Sigmoid colon (tissue), 3 donors: ENCODE data around the gene RBM26.

Source experiments
- POLR2A ChIP-seq, 2 donors: fragments of 450-650 bp; IDR thresholded peaks; one replicate each; pipeline ENCODE4 v1.6.1; 2016; ENCODE audit warnings: antibody characterized with exemption in 2 of 2, mild to moderate bottlenecking in 2 of 2, moderate library complexity in 2 of 2
- TF ChIP-seq, protein P1 (sequence below), 4 experiments: fragments of 450-650 bp in 3 of 4; fragments of 200-600 bp in 1 of 4; IDR thresholded peaks; one replicate each; pipeline ENCODE4 v1.5.1; 2016 to 2019; ENCODE audit warnings: antibody characterized with exemption in 4 of 4, mild to moderate bottlenecking in 3 of 4, moderate library complexity in 2 of 4

DNA sequence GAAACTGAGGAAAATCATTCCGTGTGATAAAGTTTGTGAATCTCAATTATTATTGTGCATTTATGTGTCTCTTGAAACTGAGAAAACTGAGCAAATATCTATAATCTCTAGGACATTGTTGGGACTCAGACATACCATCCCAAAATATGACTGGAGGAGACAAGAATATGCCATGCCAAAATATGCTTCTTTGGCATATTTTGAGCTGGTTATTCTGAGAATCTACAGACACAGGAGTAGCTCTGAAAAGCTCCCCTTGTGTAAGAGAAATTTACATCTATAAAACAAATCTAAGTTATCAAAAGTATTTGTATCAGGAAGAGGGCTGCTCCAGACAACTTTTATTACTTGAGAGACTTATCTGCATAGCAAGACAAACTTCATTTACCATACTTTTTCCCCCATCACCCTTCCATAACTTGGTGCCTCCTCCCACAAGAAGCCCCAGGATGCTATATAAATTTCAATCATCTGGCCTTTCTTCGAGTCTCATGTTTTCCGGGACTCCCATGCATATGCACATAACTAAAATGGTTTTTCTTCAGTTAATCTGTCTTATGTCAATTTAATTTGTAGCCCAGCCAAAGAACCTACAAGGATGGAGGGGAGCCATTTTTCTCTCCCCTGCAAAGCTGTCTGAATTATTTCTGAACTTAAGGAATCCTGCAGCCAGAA, 46.3 kb upstream of the RBM26 start:
- TF ChIP-seq, protein P1, sequence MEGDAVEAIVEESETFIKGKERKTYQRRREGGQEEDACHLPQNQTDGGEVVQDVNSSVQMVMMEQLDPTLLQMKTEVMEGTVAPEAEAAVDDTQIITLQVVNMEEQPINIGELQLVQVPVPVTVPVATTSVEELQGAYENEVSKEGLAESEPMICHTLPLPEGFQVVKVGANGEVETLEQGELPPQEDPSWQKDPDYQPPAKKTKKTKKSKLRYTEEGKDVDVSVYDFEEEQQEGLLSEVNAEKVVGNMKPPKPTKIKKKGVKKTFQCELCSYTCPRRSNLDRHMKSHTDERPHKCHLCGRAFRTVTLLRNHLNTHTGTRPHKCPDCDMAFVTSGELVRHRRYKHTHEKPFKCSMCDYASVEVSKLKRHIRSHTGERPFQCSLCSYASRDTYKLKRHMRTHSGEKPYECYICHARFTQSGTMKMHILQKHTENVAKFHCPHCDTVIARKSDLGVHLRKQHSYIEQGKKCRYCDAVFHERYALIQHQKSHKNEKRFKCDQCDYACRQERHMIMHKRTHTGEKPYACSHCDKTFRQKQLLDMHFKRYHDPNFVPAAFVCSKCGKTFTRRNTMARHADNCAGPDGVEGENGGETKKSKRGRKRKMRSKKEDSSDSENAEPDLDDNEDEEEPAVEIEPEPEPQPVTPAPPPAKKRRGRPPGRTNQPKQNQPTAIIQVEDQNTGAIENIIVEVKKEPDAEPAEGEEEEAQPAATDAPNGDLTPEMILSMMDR (IDR thresholded peaks at IDR 0.05): no peak
- no peak for TF ChIP-seq POLR2A (IDR thresholded peaks at IDR 0.05)
